Measurements from ENCODE around the gene NECTIN2.

DNA sequence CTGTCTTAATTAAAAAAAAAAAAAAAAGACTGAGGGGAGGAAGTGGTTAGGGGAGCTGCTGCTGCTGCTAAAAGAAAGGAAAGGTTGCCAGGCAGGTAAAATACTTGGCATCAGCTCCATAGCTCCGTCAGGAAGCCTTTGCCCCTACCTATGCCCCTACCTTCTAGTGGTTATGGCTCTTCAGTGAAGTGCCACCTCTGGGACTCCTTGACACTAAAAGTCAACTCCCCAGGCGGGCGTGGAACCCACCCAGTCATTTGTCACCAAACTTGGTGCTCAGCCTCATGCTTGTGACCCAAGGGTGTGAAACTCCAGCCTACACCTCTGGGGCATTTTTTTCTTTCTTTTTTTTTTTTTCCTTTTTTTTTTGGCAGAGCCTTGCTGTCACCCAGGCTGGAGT is 4.9 kb upstream of the NECTIN2 start:
- TF ChIP-seq YY1 (IDR thresholded peaks at IDR 0.05; ENCODE audit: insufficient read depth, insufficient read length) (no peak), ZNF274 (IDR thresholded peaks at IDR 0.05; ENCODE audit: low read depth, low read length) (no peak)

All from NT2/D1 (cell line).